CD8-positive, alpha-beta memory T cell (primary cell): Measurements from ENCODE around the gene MED27. TPM values are rescaled to one million over a fixed set of nuclear protein-coding genes. Genes with fewer than 3 reads are reported as not detected.

Experiments used
- CTCF ChIA-PET: fragments of 350-600 bp; sonication (Branson Sonifier 250); formaldehyde crosslinking; loops from one replicate; lab custom pipeline; 2021; ENCODE audit warnings: antibody characterized with exemption; lab: Charles Lee
- POLR2A ChIA-PET: fragments of 350-600 bp; sonication (Branson Sonifier 250); formaldehyde crosslinking; loops from one replicate; lab custom pipeline; 2021; ENCODE audit warnings: antibody characterized with exemption; lab: Charles Lee
- DNase-seq, 5 donors: peaks; one replicate each; pipeline versions ENCODE4 v3.0.0 to v3.0.0-alpha.2; 2020 to 2022; ENCODE audit warnings: mixed read lengths in 1 of 5
- H3K27ac ChIP-seq: one replicate; pipeline ENCODE4 v1.7.0; 2013; ENCODE audit warnings: low read depth, mild to moderate bottlenecking, low read length, moderate library complexity
- H3K27me3 ChIP-seq: 2 replicates; pipeline ENCODE4 v1.7.0; 2013; ENCODE audit warnings: low read length, mild to moderate bottlenecking; ENCODE audit not compliant: insufficient read depth, poor library complexity, severe bottlenecking
- H3K36me3 ChIP-seq: 2 replicates; pipeline ENCODE4 v1.7.0; 2013; ENCODE audit warnings: mild to moderate bottlenecking, low read length, moderate library complexity; ENCODE audit not compliant: insufficient read depth
- H3K4me1 ChIP-seq: 2 replicates; pipeline ENCODE4 v1.7.0; 2013; ENCODE audit warnings: mild to moderate bottlenecking, low read length, moderate library complexity; ENCODE audit not compliant: insufficient read depth
- H3K4me3 ChIP-seq: 2 replicates; pipeline ENCODE4 v1.7.0; 2013; ENCODE audit warnings: mild to moderate bottlenecking, low read length
- H3K9me3 ChIP-seq: 2 replicates; pipeline ENCODE4 v1.7.0; 2013; ENCODE audit warnings: mild to moderate bottlenecking, low read length
- H3K27ac Mint-ChIP-seq, 8 donors: one replicate each; pipeline ENCODE4 v1.8.0; 2020 to 2021; ENCODE audit warnings: mixed read lengths in 8 of 8, mild to moderate bottlenecking in 6 of 8, inconsistent platforms in 3 of 8, moderate library complexity in 3 of 8
- H3K27me3 Mint-ChIP-seq, 2 donors: one replicate each; pipeline ENCODE4 v1.8.0; 2020 to 2021; ENCODE audit warnings: mixed read lengths in 2 of 2, mild to moderate bottlenecking in 1 of 2, moderate library complexity in 1 of 2
- H3K36me3 Mint-ChIP-seq, 3 donors: one replicate each; pipeline ENCODE4 v1.8.0; 2020 to 2021; ENCODE audit warnings: mixed read lengths in 3 of 3, inconsistent platforms in 1 of 3, mild to moderate bottlenecking in 1 of 3
- H3K4me1 Mint-ChIP-seq, 3 donors: one replicate each; pipeline ENCODE4 v1.8.0; 2020 to 2021; ENCODE audit warnings: mixed read lengths in 3 of 3, inconsistent platforms in 1 of 3, mild to moderate bottlenecking in 1 of 3
- H3K4me3 Mint-ChIP-seq, 7 donors: one replicate each; pipeline ENCODE4 v1.8.0; 2020 to 2021; ENCODE audit warnings: mixed read lengths in 7 of 7, mild to moderate bottlenecking in 6 of 7, moderate library complexity in 4 of 7, inconsistent platforms in 2 of 7
- H3K9me3 Mint-ChIP-seq, 5 donors: one replicate each; pipeline ENCODE4 v1.8.0; 2020 to 2022; ENCODE audit warnings: mixed read lengths in 5 of 5, mild to moderate bottlenecking in 3 of 5, moderate library complexity in 2 of 5, inconsistent platforms in 1 of 5
- polyA plus RNA-seq: library from polyadenylated mRNA; unstranded; fragments of 300-500 nt; fragmentation: Illumina TruSeq; gene quantifications from one replicate; pipeline ENCODE4 v1.2.3, GENCODE V29; 2021
- total RNA-seq, 2 experiments: library from RNA; stranded (reverse); gene quantifications; one replicate each; pipeline ENCODE4 v1.2.3, GENCODE V29; 2021

The MED27 gene
- total and polyA plus RNA-seq, 3 experiments from 2014 or later = 31.6 to 39.7 (median 35.9) TPM

DNA sequence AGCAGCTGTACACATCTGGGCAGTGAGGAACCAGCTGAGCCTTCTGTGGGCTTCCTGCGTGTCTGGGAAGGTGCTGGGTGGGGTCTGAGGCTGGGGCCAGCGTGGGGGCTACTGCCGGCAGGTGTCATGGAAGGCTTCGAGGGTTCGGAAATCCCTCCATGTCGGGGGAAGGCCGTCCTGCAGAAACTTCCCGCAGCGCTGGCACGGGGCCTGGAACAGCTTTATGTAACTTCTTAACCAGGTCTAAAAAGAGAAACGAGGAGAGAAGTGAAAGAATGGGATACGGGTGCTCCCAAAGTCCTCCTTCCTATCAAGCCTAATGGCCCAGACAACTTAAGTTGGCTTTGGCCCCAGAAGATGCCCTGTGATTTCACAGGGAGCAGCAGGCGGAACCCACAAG is 219.2 kb downstream of the MED27 start:
- Mint-ChIP-seq H3K9me3 (no peaks in the 10 kb centered on the region), H3K36me3 (peaks cover 5 to 54% (median 14%) of the 10 kb centered on the region in 3 donors), H3K4me3 (no peak overlapping the region), H3K27me3 (peaks cover 0 to 1% of the 10 kb centered on the region in 2 donors), H3K4me1 (no peaks in the 10 kb centered on the region), H3K27ac (no peak overlapping the region)
- H3K36me3 ChIP-seq = no peaks in the 10 kb centered on the region
- DNase-seq = no peak
- no peaks in the 10 kb centered on the region for H3K27me3 ChIP-seq
- H3K27ac ChIP-seq = no peak overlapping the region
- H3K9me3 ChIP-seq = no peaks in the 10 kb centered on the region
- no peaks in the 10 kb centered on the region for H3K4me1 ChIP-seq
- CTCF ChIA-PET = no interaction called here
- no peak overlapping the region for H3K4me3 ChIP-seq
- POLR2A ChIA-PET = no interaction called here

- Histone ChIP-seq H3K9me3 (no peaks in the 10 kb centered on the region), H3K27me3 (no peaks in the 10 kb centered on the region), H3K4me1 (no peaks in the 10 kb centered on the region), H3K4me3 (no peak overlapping the region), H3K36me3 (no peaks in the 10 kb centered on the region), H3K27ac (no peak overlapping the region)
- ChIA-PET POLR2A (no interaction called here), CTCF (no interaction called here)
- no peak overlapping the region for H3K27ac Mint-ChIP-seq
- H3K4me3 Mint-ChIP-seq = no peak overlapping the region
- DNase-seq = no peak
- peaks cover 0 to 1% of the 10 kb centered on the region in 2 donors for H3K27me3 Mint-ChIP-seq
- H3K9me3 Mint-ChIP-seq = no peaks in the 10 kb centered on the region
- H3K36me3 Mint-ChIP-seq = peaks cover 5 to 45% (median 14%) of the 10 kb centered on the region in 3 donors
- no peaks in the 10 kb centered on the region for H3K4me1 Mint-ChIP-seq
Observed at GRCh38 chr9:131858147-131858546, 221.5 kb downstream of the MED27 start.

DNA sequence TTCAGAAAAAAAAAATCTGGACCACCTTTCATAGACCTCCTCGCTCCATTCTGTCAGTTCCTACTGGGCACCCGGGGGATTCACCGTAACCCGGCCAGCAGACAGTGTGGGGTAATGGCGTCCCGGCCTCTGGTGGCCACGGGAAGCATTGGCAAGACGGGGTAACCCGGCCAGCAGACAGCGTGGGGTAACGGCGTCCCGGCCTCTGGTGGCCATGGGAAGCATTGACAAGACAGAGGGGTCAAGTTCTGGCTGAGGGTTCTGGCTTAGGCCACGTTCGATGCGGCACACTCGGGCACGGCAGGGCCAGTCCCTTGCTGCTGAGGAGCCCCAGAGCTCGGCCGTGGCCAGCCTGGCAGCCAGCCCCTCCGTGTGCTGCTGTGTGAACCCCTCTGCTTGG is 223.6 kb downstream of the MED27 start:
- no peak for DNase-seq
- Mint-ChIP-seq H3K27me3 (no peaks in the 10 kb centered on the region), H3K4me3 (no peak overlapping the region), H3K27ac (no peak overlapping the region), H3K4me1 (no peaks in the 10 kb centered on the region), H3K36me3 (peaks cover 3 to 25% (median 7%) of the 10 kb centered on the region in 3 donors), H3K9me3 (no peaks in the 10 kb centered on the region)
- H3K36me3 ChIP-seq = no peaks in the 10 kb centered on the region
- H3K27ac ChIP-seq = no peak overlapping the region
- POLR2A ChIA-PET = no interaction called here
- H3K9me3 ChIP-seq = no peaks in the 10 kb centered on the region
- no peak overlapping the region for H3K4me3 ChIP-seq
- CTCF ChIA-PET = no interaction called here
- no peaks in the 10 kb centered on the region for H3K4me1 ChIP-seq
- H3K27me3 ChIP-seq = no peaks in the 10 kb centered on the region

GRCh38 chr9:131854896-131855613 is 224.6 kb downstream of the MED27 start:
- peaks cover 0 to 14% (median 4%) of the 10 kb centered on the region in 3 donors for H3K36me3 Mint-ChIP-seq
- POLR2A ChIA-PET = no interaction called here

DNA sequence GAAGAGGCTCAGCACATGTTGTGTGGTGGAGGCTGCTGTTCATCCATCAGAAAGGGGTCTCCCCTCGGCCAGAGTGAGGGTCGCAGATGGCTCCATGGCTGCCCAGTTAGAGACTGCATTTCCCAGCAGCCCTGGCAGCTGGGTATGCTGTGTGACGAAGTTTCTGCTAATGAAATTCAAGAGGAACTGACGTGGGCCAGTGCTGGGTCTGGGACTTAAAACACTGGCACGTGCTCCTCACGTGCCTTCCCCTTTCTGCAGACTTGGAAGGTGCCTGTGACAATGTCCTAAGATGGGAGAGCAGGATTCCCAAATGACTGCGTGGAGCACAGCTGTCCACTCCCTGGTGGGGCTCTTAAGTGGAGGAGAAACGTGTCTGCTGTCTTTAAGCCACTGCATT is 225.3 kb downstream of the MED27 start:
- H3K27ac Mint-ChIP-seq = peak overlapping the region in 1 of 8 donors; percentile 17
- ChIA-PET POLR2A (no interaction called here), CTCF (no interaction called here)
- peaks cover 0 to 7% (median 4%) of the 10 kb centered on the region in 3 donors for H3K36me3 Mint-ChIP-seq
- Histone ChIP-seq H3K27ac (no peak overlapping the region), H3K4me1 (no peaks in the 10 kb centered on the region), H3K27me3 (no peaks in the 10 kb centered on the region), H3K36me3 (no peaks in the 10 kb centered on the region), H3K9me3 (no peaks in the 10 kb centered on the region), H3K4me3 (no peak overlapping the region)
- H3K4me3 Mint-ChIP-seq = no peak overlapping the region
- H3K27me3 Mint-ChIP-seq = no peaks in the 10 kb centered on the region
- DNase-seq = no peak
- no peaks in the 10 kb centered on the region for H3K9me3 Mint-ChIP-seq
- H3K4me1 Mint-ChIP-seq = no peaks in the 10 kb centered on the region

More at GRCh38 chr9:131854896-131855613, 224.6 kb downstream of the MED27 start:
- H3K36me3 ChIP-seq = no peaks in the 10 kb centered on the region
- Mint-ChIP-seq H3K27me3 (no peaks in the 10 kb centered on the region), H3K4me1 (no peaks in the 10 kb centered on the region), H3K27ac (peak overlapping the region in 1 of 8 donors; percentile 57), H3K9me3 (no peaks in the 10 kb centered on the region), H3K4me3 (no peak overlapping the region)
- H3K4me3 ChIP-seq = no peak overlapping the region
- DNase-seq = no peak
- H3K4me1 ChIP-seq = no peaks in the 10 kb centered on the region
- no peaks in the 10 kb centered on the region for H3K27me3 ChIP-seq
- H3K27ac ChIP-seq = no peak overlapping the region
- no peaks in the 10 kb centered on the region for H3K9me3 ChIP-seq
- CTCF ChIA-PET = no interaction called here

- Histone ChIP-seq H3K27ac (no peak overlapping the region), H3K4me3 (no peak overlapping the region), H3K36me3 (no peaks in the 10 kb centered on the region), H3K9me3 (no peaks in the 10 kb centered on the region), H3K4me1 (no peaks in the 10 kb centered on the region), H3K27me3 (no peaks in the 10 kb centered on the region)
- Mint-ChIP-seq H3K27me3 (no peaks in the 10 kb centered on the region), H3K4me1 (no peaks in the 10 kb centered on the region), H3K27ac (no peak overlapping the region), H3K9me3 (no peaks in the 10 kb centered on the region), H3K4me3 (no peak overlapping the region), H3K36me3 (peaks cover 0 to under 1% (median 0%) of the 10 kb centered on the region in 3 donors)
- ChIA-PET CTCF (no interaction called here), POLR2A (no interaction called here)
- no peak for DNase-seq
Observed at GRCh38 chr9:131853434-131853833, 226.2 kb downstream of the MED27 start.

DNA sequence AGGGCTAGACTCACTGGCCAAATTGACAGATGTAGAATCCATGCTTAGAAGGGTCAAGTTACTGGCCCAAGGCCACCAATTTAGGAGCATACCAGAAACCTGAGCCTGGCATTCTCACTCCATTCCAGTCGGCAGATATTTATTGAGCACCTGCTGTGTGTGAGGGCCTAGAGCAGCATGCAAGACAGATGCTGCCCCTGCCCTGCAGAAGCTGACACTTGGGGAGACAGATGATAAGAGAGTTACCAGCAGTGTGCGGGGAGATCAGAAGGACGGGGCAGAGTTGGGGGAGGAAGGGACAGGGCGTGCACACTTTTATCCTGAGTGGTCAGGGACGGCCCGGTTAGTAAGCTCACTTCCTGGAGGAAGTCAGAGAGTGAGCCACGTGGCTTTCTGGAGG is 228.3 kb downstream of the MED27 start:
- ChIA-PET CTCF (no interaction called here), POLR2A (no interaction called here)
- no peaks in the 10 kb centered on the region for H3K36me3 Mint-ChIP-seq
- Histone ChIP-seq H3K4me1 (no peaks in the 10 kb centered on the region), H3K27me3 (no peaks in the 10 kb centered on the region), H3K36me3 (no peaks in the 10 kb centered on the region), H3K9me3 (no peaks in the 10 kb centered on the region), H3K4me3 (no peak overlapping the region), H3K27ac (no peak overlapping the region)
- peak overlapping the region in 1 of 7 donors; percentile 52 for H3K4me3 Mint-ChIP-seq
- no peak overlapping the region for H3K27ac Mint-ChIP-seq
- no peak for DNase-seq
- H3K9me3 Mint-ChIP-seq = no peaks in the 10 kb centered on the region
- no peaks in the 10 kb centered on the region for H3K4me1 Mint-ChIP-seq
- H3K27me3 Mint-ChIP-seq = peaks cover 0 to 2% of the 10 kb centered on the region in 2 donors

- H3K27ac Mint-ChIP-seq = no peak overlapping the region
- H3K9me3 Mint-ChIP-seq = no peaks in the 10 kb centered on the region
Observed at GRCh38 chr9:131849391-131849790, 230.3 kb downstream of the MED27 start.

More at GRCh38 chr9:131849391-131849790, 230.3 kb downstream of the MED27 start:
- no peaks in the 10 kb centered on the region for H3K36me3 ChIP-seq
- Mint-ChIP-seq H3K27me3 (peaks cover 2 to 6% of the 10 kb centered on the region in 2 donors), H3K36me3 (no peaks in the 10 kb centered on the region), H3K4me1 (no peaks in the 10 kb centered on the region), H3K4me3 (no peak overlapping the region)
- H3K27me3 ChIP-seq = no peaks in the 10 kb centered on the region
- DNase-seq = no peak
- ChIA-PET CTCF (no interaction called here), POLR2A (no interaction called here)
- no peaks in the 10 kb centered on the region for H3K9me3 ChIP-seq
- no peak overlapping the region for H3K27ac ChIP-seq
- H3K4me3 ChIP-seq = no peak overlapping the region
- no peaks in the 10 kb centered on the region for H3K4me1 ChIP-seq
